ENCODE results near the gene LTV1.
"Not testable (repeated sequence)": the region's sequence is repeated elsewhere in the genome, so short reads cannot be mapped to it uniquely, and the experiment has no call there.

Gene LTV1

DNA sequence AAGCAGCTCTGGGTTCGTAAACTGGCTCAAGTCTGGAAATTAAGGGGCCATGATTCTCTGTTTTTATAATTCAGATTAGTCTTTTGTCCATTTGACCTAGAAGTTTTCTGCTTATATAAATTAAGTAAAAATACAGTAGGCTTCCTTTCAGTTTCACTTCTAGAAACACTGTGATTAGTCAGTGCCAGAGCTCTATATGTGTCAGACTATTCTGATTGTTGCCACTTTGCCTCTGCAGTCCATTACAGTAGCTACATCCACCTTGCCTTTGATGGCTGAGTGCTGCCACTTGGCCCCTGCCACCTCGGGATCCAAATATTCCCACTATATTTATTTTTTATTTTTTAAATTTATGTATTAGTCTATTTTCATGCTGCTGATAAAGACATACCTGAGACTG, 29.1 kb downstream of the LTV1 start:
- H3K4me3 ChIP-seq (ENCODE audit: low read depth, low read length): no peak overlapping the region
- TF ChIP-seq, protein P1, sequence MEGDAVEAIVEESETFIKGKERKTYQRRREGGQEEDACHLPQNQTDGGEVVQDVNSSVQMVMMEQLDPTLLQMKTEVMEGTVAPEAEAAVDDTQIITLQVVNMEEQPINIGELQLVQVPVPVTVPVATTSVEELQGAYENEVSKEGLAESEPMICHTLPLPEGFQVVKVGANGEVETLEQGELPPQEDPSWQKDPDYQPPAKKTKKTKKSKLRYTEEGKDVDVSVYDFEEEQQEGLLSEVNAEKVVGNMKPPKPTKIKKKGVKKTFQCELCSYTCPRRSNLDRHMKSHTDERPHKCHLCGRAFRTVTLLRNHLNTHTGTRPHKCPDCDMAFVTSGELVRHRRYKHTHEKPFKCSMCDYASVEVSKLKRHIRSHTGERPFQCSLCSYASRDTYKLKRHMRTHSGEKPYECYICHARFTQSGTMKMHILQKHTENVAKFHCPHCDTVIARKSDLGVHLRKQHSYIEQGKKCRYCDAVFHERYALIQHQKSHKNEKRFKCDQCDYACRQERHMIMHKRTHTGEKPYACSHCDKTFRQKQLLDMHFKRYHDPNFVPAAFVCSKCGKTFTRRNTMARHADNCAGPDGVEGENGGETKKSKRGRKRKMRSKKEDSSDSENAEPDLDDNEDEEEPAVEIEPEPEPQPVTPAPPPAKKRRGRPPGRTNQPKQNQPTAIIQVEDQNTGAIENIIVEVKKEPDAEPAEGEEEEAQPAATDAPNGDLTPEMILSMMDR (IDR thresholded peaks at IDR 0.05; ENCODE audit: low read depth, low read length): no peak
- no peak for DNase-seq

DNA sequence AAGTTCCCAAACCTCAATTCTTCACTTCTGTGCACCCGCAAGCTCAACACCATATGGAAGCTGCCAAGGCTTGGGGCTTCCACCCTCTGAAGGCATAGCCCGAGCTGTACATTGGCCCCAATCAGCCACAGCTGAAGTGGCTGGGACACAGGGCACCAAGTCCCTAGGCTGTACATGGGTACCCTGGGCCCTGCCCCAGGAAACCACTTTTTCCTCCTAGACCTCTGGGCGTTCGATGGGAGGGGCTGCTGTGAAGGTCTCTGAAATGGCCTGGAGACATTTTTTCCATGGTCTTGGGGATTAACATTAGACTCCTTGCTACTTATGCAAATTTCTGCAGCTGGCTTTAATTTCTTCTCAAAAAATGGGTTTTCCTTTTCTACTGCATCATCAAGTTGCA, 30.5 kb downstream of the LTV1 start:
- DNase-seq; H3K27me3 ChIP-seq (ENCODE audit: insufficient read depth, low read depth, severe bottlenecking); H3K4me3 ChIP-seq (ENCODE audit: low read depth, low read length); H3K9me3 ChIP-seq (ENCODE audit: severe bottlenecking); H3K27ac ChIP-seq; H3K36me3 ChIP-seq: not testable (repeated sequence)

More for the DNA sequence above, 29.1 kb downstream of the LTV1 start:
- Histone ChIP-seq H3K9me3 (ENCODE audit: severe bottlenecking) (no peaks in the 10 kb centered on the region), H3K27me3 (ENCODE audit: insufficient read depth, low read depth, severe bottlenecking) (no peaks in the 10 kb centered on the region), H3K27ac (no peak overlapping the region), H3K36me3 (no peaks in the 10 kb centered on the region)

DNA sequence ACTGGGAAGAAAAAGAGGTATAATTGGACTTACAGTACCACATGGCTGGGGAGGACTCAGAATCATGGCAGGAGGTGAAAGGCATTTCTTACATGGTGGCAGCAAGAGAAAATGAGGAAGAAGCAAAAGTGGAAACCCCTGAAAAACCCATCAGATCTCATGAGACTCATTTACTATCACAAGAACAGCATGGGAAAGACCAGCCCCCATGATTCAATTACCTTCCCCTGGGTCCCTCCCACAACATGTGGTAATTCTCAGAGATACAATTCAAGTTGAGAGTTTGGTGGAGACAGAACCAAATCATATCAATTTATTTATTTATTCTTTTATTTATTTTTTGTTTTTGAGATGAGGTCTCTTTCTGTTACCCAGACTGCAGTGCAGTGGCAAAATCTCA, 31.4 kb downstream of the LTV1 start:
- H3K9me3 ChIP-seq (ENCODE audit: severe bottlenecking); H3K36me3 ChIP-seq; H3K4me3 ChIP-seq (ENCODE audit: low read depth, low read length); DNase-seq; H3K27me3 ChIP-seq (ENCODE audit: insufficient read depth, low read depth, severe bottlenecking); H3K27ac ChIP-seq: not testable (repeated sequence)

DNA sequence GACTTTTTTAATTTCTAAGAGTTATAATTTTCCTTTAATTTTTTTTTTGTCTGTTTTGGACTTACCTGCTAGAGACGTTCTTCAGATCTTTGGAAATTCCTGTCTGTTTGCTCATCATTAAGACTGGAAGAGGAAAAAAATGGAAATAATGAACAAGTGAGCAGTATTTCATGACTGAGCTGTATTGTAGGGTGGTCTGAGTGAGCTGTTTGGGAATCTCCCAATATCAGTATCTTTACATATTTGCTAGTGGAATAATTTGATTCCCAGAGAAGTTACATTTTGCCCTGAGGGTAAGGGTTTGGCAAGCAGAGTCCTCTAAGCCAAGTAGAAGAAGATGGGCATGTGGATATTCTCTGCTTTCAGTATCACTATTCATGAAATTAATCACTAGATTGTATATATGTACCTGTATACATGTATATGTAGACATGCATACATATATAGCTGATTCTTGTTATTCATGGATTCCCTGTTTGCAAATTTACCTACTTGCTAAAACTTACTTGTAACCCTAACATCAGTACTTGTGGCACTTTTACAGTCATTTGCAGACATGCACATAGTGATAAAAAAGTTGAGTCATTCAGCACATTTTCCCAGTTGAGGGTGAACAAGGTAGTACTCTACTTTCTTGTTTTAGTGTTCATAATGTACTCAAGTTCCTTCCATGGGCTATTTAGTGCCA, 34.6 kb downstream of the LTV1 start:
- H3K9me3 ChIP-seq (ENCODE audit: severe bottlenecking): no peaks in the 10 kb centered on the region

DNA sequence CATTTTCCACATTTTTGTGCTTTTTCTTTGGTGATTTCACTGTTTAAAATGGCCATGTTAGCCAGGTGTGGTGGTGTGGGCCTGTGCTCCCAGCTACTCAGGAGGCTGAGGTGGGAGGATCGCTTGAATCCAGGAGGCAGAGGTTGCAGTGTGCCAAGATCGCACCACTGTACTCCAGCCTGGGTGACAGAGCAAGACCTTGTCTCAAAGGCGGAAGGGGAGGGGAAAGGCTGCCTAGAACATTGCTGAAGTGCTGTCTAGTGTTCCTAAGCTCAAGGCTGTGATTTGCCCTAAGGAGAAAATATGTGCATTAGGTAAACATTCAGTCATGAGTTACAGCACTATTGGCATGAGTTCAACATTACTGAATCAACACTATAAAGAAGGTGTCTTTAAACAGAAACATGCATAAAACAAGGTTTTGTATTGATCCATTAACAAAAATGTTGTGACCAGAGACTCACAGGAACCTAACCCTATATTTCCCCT, 35.2 kb downstream of the LTV1 start:
- Histone ChIP-seq H3K4me3 (ENCODE audit: low read depth, low read length) (no peak overlapping the region), H3K9me3 (ENCODE audit: severe bottlenecking) (no peaks in the 10 kb centered on the region), H3K27me3 (ENCODE audit: insufficient read depth, low read depth, severe bottlenecking) (no peaks in the 10 kb centered on the region), H3K27ac (no peak overlapping the region), H3K36me3 (no peaks in the 10 kb centered on the region)
- TF ChIP-seq, protein P1 (IDR thresholded peaks at IDR 0.05; ENCODE audit: low read depth, low read length): no peak
- DNase-seq: no peak

More for the DNA sequence above, 34.6 kb downstream of the LTV1 start:
- Histone ChIP-seq H3K36me3 (no peaks in the 10 kb centered on the region), H3K4me3 (ENCODE audit: low read depth, low read length) (no peak overlapping the region), H3K27me3 (ENCODE audit: insufficient read depth, low read depth, severe bottlenecking) (no peaks in the 10 kb centered on the region), H3K27ac (no peak overlapping the region)
- no peak for DNase-seq
- TF ChIP-seq, protein P1 (IDR thresholded peaks at IDR 0.05; ENCODE audit: low read depth, low read length): no peak

DNA sequence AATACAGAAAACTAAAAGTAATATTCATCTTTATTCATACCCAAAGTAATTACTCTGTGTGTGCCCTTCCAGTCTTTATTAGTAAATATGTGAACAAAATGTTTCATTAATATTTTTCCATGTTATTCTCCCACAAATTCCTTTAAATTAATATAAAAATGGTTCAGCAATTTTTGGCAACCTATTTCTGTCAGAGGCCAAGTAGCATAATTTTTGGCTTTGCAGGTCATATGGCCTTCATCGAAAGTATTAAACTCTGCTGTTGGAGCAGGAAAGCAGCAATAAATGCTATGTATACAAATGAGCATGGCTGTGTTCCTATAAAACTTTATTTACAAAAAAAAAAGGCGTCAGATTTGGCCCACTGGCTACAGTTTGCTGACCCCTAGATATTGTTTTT, 37.3 kb downstream of the LTV1 start:
- no peak for DNase-seq
- Histone ChIP-seq H3K27me3 (ENCODE audit: insufficient read depth, low read depth, severe bottlenecking) (no peaks in the 10 kb centered on the region), H3K9me3 (ENCODE audit: severe bottlenecking) (no peaks in the 10 kb centered on the region), H3K4me3 (ENCODE audit: low read depth, low read length) (no peak overlapping the region), H3K27ac (no peak overlapping the region), H3K36me3 (no peaks in the 10 kb centered on the region)
- TF ChIP-seq, protein P1 (IDR thresholded peaks at IDR 0.05; ENCODE audit: low read depth, low read length): no peak

DNA sequence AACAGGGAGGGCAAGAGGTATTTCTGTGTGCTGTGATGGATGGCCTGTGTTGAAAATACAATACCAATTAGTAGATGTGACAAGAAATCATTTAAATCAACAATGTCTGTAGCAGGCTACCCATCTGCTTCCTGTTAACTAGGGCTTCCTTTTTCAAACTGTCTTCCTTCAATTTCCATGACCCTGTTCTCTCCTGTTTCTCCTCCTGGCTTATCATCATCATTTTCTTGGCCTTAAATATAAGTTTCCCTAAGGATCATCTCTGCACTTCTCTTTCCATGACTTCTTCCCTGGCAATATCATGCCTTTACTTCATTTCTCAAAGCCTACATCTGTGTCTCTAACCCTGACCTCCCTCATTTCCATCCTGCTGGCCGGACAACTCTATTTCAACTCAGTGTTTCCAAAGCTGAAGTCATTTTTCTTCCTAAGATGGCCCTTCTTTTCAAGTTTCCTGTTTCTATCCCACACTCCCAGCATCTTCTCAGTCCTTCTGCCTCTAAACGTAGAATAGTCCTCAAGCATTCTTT, 39.3 kb downstream of the LTV1 start:
- no peak for DNase-seq
- Histone ChIP-seq H3K36me3 (no peaks in the 10 kb centered on the region), H3K27me3 (ENCODE audit: insufficient read depth, low read depth, severe bottlenecking) (no peaks in the 10 kb centered on the region), H3K9me3 (ENCODE audit: severe bottlenecking) (no peaks in the 10 kb centered on the region), H3K27ac (no peak overlapping the region), H3K4me3 (ENCODE audit: low read depth, low read length) (no peak overlapping the region)
- TF ChIP-seq, protein P1 (IDR thresholded peaks at IDR 0.05; ENCODE audit: low read depth, low read length): no peak

Data from WERI-Rb-1 (cell line).